DOHH2 (cell line): ENCODE results near the gene BATF3.

Experiments
- EZH2phosphoT487 ChIP-seq: fragments of 200-600 bp; sonication (generic); IDR thresholded peaks from 2 replicates; pipeline ENCODE4 v1.6.1; 2017; ENCODE audit warnings: borderline replicate concordance, mild to moderate bottlenecking, antibody characterized with exemption, low read length, moderate library complexity, mixed read lengths
- TF ChIP-seq, protein P1 (sequence below): fragments of 200-600 bp; sonication (generic); IDR thresholded peaks from one replicate; pipeline ENCODE4 v1.5.1; 2014; ENCODE audit warnings: antibody characterized with exemption, mild to moderate bottlenecking, low read depth, low read length; ENCODE audit not compliant: poor library complexity, severe bottlenecking

- TF ChIP-seq, protein P1, sequence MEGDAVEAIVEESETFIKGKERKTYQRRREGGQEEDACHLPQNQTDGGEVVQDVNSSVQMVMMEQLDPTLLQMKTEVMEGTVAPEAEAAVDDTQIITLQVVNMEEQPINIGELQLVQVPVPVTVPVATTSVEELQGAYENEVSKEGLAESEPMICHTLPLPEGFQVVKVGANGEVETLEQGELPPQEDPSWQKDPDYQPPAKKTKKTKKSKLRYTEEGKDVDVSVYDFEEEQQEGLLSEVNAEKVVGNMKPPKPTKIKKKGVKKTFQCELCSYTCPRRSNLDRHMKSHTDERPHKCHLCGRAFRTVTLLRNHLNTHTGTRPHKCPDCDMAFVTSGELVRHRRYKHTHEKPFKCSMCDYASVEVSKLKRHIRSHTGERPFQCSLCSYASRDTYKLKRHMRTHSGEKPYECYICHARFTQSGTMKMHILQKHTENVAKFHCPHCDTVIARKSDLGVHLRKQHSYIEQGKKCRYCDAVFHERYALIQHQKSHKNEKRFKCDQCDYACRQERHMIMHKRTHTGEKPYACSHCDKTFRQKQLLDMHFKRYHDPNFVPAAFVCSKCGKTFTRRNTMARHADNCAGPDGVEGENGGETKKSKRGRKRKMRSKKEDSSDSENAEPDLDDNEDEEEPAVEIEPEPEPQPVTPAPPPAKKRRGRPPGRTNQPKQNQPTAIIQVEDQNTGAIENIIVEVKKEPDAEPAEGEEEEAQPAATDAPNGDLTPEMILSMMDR, result no peak
- TF ChIP-seq EZH2phosphoT487, result no peak
These were observed 42.9 kb downstream of the BATF3 start for GRCh38 chr1:212656730-212657129.
